H1 (cell line): Measurements from ENCODE around the gene UPK2. TPM values are rescaled to one million over a fixed set of nuclear protein-coding genes. Genes with fewer than 3 reads are reported as not detected.

Experiments
- CTCF ChIA-PET: fragments of 300-600 bp; sonication (Branson Sonifier 250); formaldehyde crosslinking; loops from one replicate; lab custom pipeline; 2021; ENCODE audit not compliant: partially characterized antibody; lab: Charles Lee
- POLR2A ChIA-PET: fragments of 300-600 bp; sonication (Branson Sonifier 250); formaldehyde crosslinking; loops from one replicate; lab custom pipeline; 2021; ENCODE audit warnings: inconsistent platforms; ENCODE audit not compliant: partially characterized antibody; lab: Charles Lee
- DNase-seq, 2 experiments: peaks; one replicate each; pipeline versions ENCODE4 v3.0.0 to v3.0.0-alpha.2; 2010 to 2022; ENCODE audit warnings: low spot score in 2 of 2, low read depth in 1 of 2, mixed read lengths in 1 of 2
- FAIRE-seq: peaks from 2 replicates; lab custom pipeline; 2011; peaks lifted over from hg19 to GRCh38; lab: Jason Lieb, UNC
- H2AFZ ChIP-seq: 2 replicates; pipeline ENCODE4 v1.8.1; 2012; ENCODE audit warnings: low read length, inconsistent platforms
- H2AK5ac ChIP-seq: 2 replicates; pipeline ENCODE4 v1.6.1; 2013; ENCODE audit warnings: low read depth, low read length
- H2BK120ac ChIP-seq: replicated peaks from 2 replicates; pipeline ENCODE3; 2013; ENCODE audit warnings: low read depth, low read length, inconsistent platforms
- H2BK12ac ChIP-seq: 2 replicates; pipeline ENCODE4 v1.6.1; 2013; ENCODE audit warnings: low read depth, low read length
- H2BK15ac ChIP-seq: 2 replicates; pipeline ENCODE4 v1.6.1; 2013; ENCODE audit warnings: low read length
- H2BK20ac ChIP-seq: 2 replicates; pipeline ENCODE4 v1.6.1; 2013; ENCODE audit warnings: low read length
- H2BK5ac ChIP-seq: 2 replicates; pipeline ENCODE4 v1.6.1; 2013; ENCODE audit warnings: low read depth, low read length
- H3K14ac ChIP-seq: 2 replicates; pipeline ENCODE4 v1.6.1; 2013; ENCODE audit warnings: inconsistent platforms; ENCODE audit not compliant: insufficient read length
- H3K18ac ChIP-seq: 2 replicates; pipeline ENCODE4 v1.6.1; 2013; ENCODE audit warnings: low read length; ENCODE audit errors: extremely low read depth
- H3K23ac ChIP-seq: 2 replicates; pipeline ENCODE4 v1.6.1; 2013; ENCODE audit warnings: inconsistent platforms; ENCODE audit not compliant: insufficient read length
- H3K23me2 ChIP-seq: 2 replicates; pipeline ENCODE4 v1.6.1; 2013; ENCODE audit warnings: low read depth, low read length
- H3K27ac ChIP-seq: 2 replicates; pipeline ENCODE4 v1.6.1; 2011; ENCODE audit warnings: low read depth, low read length, inconsistent platforms
- H3K27me3 ChIP-seq, 4 experiments: replicated peaks in 1 of 4; 1 replicate in 1 of 4; 2 replicates in 3 of 4; pipeline versions ENCODE4 v1.6.1 to v1.8.1; 2011 to 2013; ENCODE audit warnings: low read length in 3 of 4, mild to moderate bottlenecking in 3 of 4, inconsistent platforms in 2 of 4, mixed read lengths in 2 of 4, moderate library complexity in 1 of 4; ENCODE audit not compliant: control insufficient read depth in 3 of 4, insufficient read depth in 3 of 4; ENCODE audit errors: extremely low read depth in 1 of 4
- H3K36me3 ChIP-seq, 4 experiments: 2 replicates each; pipeline versions ENCODE4 v1.6.1 to v1.8.1; 2011 to 2013; ENCODE audit warnings: mild to moderate bottlenecking in 4 of 4, low read length in 3 of 4, moderate library complexity in 2 of 4, control low read depth in 1 of 4, inconsistent platforms in 1 of 4; ENCODE audit not compliant: insufficient read depth in 4 of 4, control insufficient read depth in 2 of 4
- H3K4ac ChIP-seq: replicated peaks from 2 replicates; pipeline ENCODE3; 2013; ENCODE audit warnings: low read length, low read depth, mixed read lengths, inconsistent platforms; ENCODE audit not compliant: insufficient read length
- H3K4me1 ChIP-seq, 4 experiments: replicated peaks in 1 of 4; 1 replicate in 1 of 4; 2 replicates in 3 of 4; pipeline versions ENCODE4 v1.6.1 to v1.8.1; 2011 to 2013; ENCODE audit warnings: low read length in 3 of 4, inconsistent platforms in 2 of 4, mixed read lengths in 1 of 4; ENCODE audit not compliant: insufficient read depth in 4 of 4, control insufficient read depth in 3 of 4
- H3K4me2 ChIP-seq, 2 experiments: 2 replicates each; pipeline versions ENCODE4 v1.6.1 to v1.8.1; 2011 to 2013; ENCODE audit warnings: low read depth in 2 of 2, low read length in 2 of 2, control low read depth in 1 of 2, inconsistent platforms in 1 of 2, mild to moderate bottlenecking in 1 of 2; ENCODE audit not compliant: insufficient read depth in 1 of 2
- H3K4me3 ChIP-seq, 4 experiments: fragments of 200-600, 300-600 bp in 1 of 4; sonication (generic), shearing (Covaris generic), sonication (Bioruptor Twin) in 1 of 4; 2 replicates each; pipeline versions ENCODE4 v1.5.1 to v1.8.1; 2011 to 2016; ENCODE audit warnings: low read length in 4 of 4, low read depth in 3 of 4, control low read depth in 2 of 4, inconsistent platforms in 2 of 4, mild to moderate bottlenecking in 2 of 4, mixed read lengths in 1 of 4, moderate library complexity in 1 of 4; ENCODE audit not compliant: insufficient read depth in 2 of 4; ENCODE audit errors: extremely low read depth in 1 of 4
- H3K56ac ChIP-seq: replicated peaks from 2 replicates; pipeline ENCODE3; 2013; ENCODE audit warnings: low read depth, mild to moderate bottlenecking, mixed read lengths, low read length, inconsistent platforms; ENCODE audit not compliant: insufficient read length
- H3K79me1 ChIP-seq: 2 replicates; pipeline ENCODE4 v1.6.1; 2013; ENCODE audit warnings: low read depth, low read length, control low read depth
- H3K79me2 ChIP-seq, 2 experiments: 2 replicates each; pipeline versions ENCODE4 v1.6.1 to v1.8.1; 2012 to 2013; ENCODE audit warnings: low read length in 2 of 2, mild to moderate bottlenecking in 2 of 2, inconsistent platforms in 1 of 2; ENCODE audit not compliant: insufficient read depth in 2 of 2, control insufficient read depth in 1 of 2
- H3K9ac ChIP-seq, 4 experiments: replicated peaks in 1 of 4; 1 replicate in 1 of 4; 2 replicates in 3 of 4; pipeline versions ENCODE4 v1.6.1 to v1.8.1; 2011 to 2013; ENCODE audit warnings: low read depth in 3 of 4, low read length in 3 of 4, control low read depth in 2 of 4, mild to moderate bottlenecking in 2 of 4, moderate library complexity in 2 of 4, inconsistent platforms in 1 of 4; ENCODE audit errors: extremely low read depth in 1 of 4
- H3K9me3 ChIP-seq, 2 experiments: 2 replicates each; pipeline versions ENCODE4 v1.6.1 to v1.8.1; 2012 to 2013; ENCODE audit warnings: mild to moderate bottlenecking in 2 of 2, moderate library complexity in 2 of 2, control low read depth in 1 of 2, inconsistent platforms in 1 of 2, low read depth in 1 of 2, low read length in 1 of 2, mixed read lengths in 1 of 2; ENCODE audit not compliant: insufficient read depth in 2 of 2
- H4K20me1 ChIP-seq, 2 experiments: replicated peaks in 1 of 2; 2 replicates each; pipeline versions ENCODE3 to v1.8.1; 2011 to 2013; ENCODE audit warnings: inconsistent platforms in 2 of 2, low read length in 2 of 2, mild to moderate bottlenecking in 1 of 2; ENCODE audit not compliant: insufficient read depth in 2 of 2, control insufficient read depth in 1 of 2
- H4K5ac ChIP-seq: 2 replicates; pipeline ENCODE4 v1.6.1; 2013; ENCODE audit warnings: low read length, low read depth, mixed read lengths, inconsistent platforms; ENCODE audit not compliant: insufficient read length
- H4K8ac ChIP-seq: 2 replicates; pipeline ENCODE4 v1.8.0; 2013; ENCODE audit warnings: mild to moderate bottlenecking, moderate library complexity, low read length, inconsistent platforms; ENCODE audit not compliant: insufficient read depth; ENCODE audit errors: extremely low read depth
- H4K91ac ChIP-seq: replicated peaks from 2 replicates; pipeline ENCODE3; 2013; ENCODE audit warnings: low read length, mixed read lengths, inconsistent platforms; ENCODE audit not compliant: insufficient read length
- ATF2 ChIP-seq: IDR thresholded peaks from 2 replicates; pipeline ENCODE4 v1.6.1; 2012; ENCODE audit warnings: low read length, inconsistent platforms
- FOSL1 ChIP-seq: IDR thresholded peaks from 2 replicates; pipeline ENCODE4 v1.6.1; 2011; ENCODE audit warnings: mild to moderate bottlenecking, low read depth, low read length, moderate library complexity; ENCODE audit not compliant: insufficient read depth
- JUN ChIP-seq: IDR thresholded peaks from 2 replicates; pipeline ENCODE4 v1.6.1; 2011; ENCODE audit warnings: low read depth, mild to moderate bottlenecking, improper control_type of control experiment, low read length
- KDM4A ChIP-seq: IDR thresholded peaks from one replicate; pipeline ENCODE4 v1.7.1; 2012; ENCODE audit warnings: low read depth, mild to moderate bottlenecking, moderate library complexity, low read length, inconsistent platforms; ENCODE audit not compliant: severe bottlenecking
- MAFK ChIP-seq: IDR thresholded peaks from 2 replicates; pipeline ENCODE4 v1.6.1; 2012; ENCODE audit warnings: low read depth, mild to moderate bottlenecking, improper control_type of control experiment, low read length
- NANOG ChIP-seq: IDR thresholded peaks from 2 replicates; pipeline ENCODE4 v1.6.1; 2011; ENCODE audit warnings: low read length, low read depth, mild to moderate bottlenecking, inconsistent platforms; ENCODE audit not compliant: insufficient read depth, poor library complexity, severe bottlenecking
- NRF1 ChIP-seq: IDR thresholded peaks from 2 replicates; pipeline ENCODE4 v1.6.1; 2011; ENCODE audit warnings: mild to moderate bottlenecking, low read depth, low read length, improper control_type of control experiment
- SUZ12 ChIP-seq: fragments of 200-600 bp; sonication (generic); IDR thresholded peaks from 2 replicates; pipeline ENCODE4 v1.6.1; 2012; ENCODE audit warnings: mild to moderate bottlenecking, inconsistent platforms, low read length, moderate library complexity, mixed read lengths
- TAF1 ChIP-seq: IDR thresholded peaks from 2 replicates; pipeline ENCODE4 v1.6.1; 2011; ENCODE audit warnings: mild to moderate bottlenecking, low read depth, low read length
- WGBS, 2 experiments: shearing (Covaris generic) in 1 of 2; methylation state at CpG; one replicate each; pipeline versions ENCODE4 v1.1.6 to v1.1.7; 2013 to 2015; ENCODE audit warnings: low lambda C conversion rate in 2 of 2, mixed read lengths in 2 of 2, inconsistent platforms in 1 of 2, low coverage in 1 of 2, missing lambda C conversion rate in 1 of 2; ENCODE audit not compliant: insufficient replicate concordance in 2 of 2, insufficient coverage in 1 of 2, insufficient read length in 1 of 2; ENCODE audit errors: extremely low coverage in 1 of 2, missing lambda C conversion rate in 1 of 2; 5-methylcytosine and 5-hydroxymethylcytosine counted together
- polyA plus RNA-seq, 7 experiments: library from polyadenylated mRNA; depleted of rRNA in 3 of 7; stranded (reverse) in 5 of 7; unstranded in 2 of 7; fragments of >200 nt in 5 of 7; fragments of 200-250 nt in 2 of 7; gene quantifications; 1 replicate in 5 of 7; 2 replicates in 1 of 7; 4 replicates in 1 of 7; pipeline versions ENCODE4 v1.2.1 to v1.2.3, GENCODE V29; 2011 to 2013; ENCODE audit warnings: missing spikeins in 2 of 7, mixed read lengths in 2 of 7
- total RNA-seq: library from RNA; stranded (reverse); fragmentation: NEBNext Ultra II Directional; extraction: Animal tissue kit (Norgen Biotek cat#: 25700); gene quantifications from 2 replicates; pipeline ENCODE4 v1.2.1, GENCODE V29; 2021

The UPK2 gene
- total and polyA plus RNA-seq, 2 of the 8 experiments (the other 6 are each of a cell fraction or from before 2014, with no cell fraction given): 0.76 TPM; not detected in 1

- DNase-seq: peak in 1 of 2 experiments; percentile 79
- ChIA-PET POLR2A (interaction anchor here (0.6 to 10.7 kb wide), 9 partner anchors 11 to 146 kb away, joined by 3 to 101 read pairs (median 6); partner anchors contain the start of genes CENATAC, DDX6 and HYOU1), CTCF (interaction anchor here (1.3 to 3.1 kb wide), 3 partner anchors 9 to 119 kb away, joined by 3 to 15 read pairs (median 5); partner anchors contain the start of gene DDX6)
- peaks cover 9 to 67% (median 55%) of the 10 kb centered on the region in 4 experiments for H3K4me1 ChIP-seq
- peak overlapping the region; percentile 47 to 61 (median 58) for H3K4me3 ChIP-seq
- H3K4ac ChIP-seq: peak overlapping the region; percentile 88
- peaks cover 2 to 11% (median 9%) of the 10 kb centered on the region in 4 experiments; a peak in 5 of 8 replicates for H3K36me3 ChIP-seq
- H3K56ac ChIP-seq: peak overlapping the region; percentile 36
- no peaks in the 10 kb centered on the region for H3K9me3 ChIP-seq
- peak overlapping the region; percentile 5; the same call in 1 of the 2 replicates for H2AK5ac ChIP-seq
- peak overlapping the region; percentile 86 to 92 for H3K4me2 ChIP-seq
- no peak for FAIRE-seq
- 0 out of 2 replicates have a peak overlapping the region, but pooled peaks have one; percentile 88 for H2BK15ac ChIP-seq
- WGBS, 2 experiments: 3% methylated on average over 44 of the region's 67 CpGs; no CpG with 5 or more reads in 1 of the 2 experiments
- H2AFZ ChIP-seq: no peak overlapping the region
- peaks cover 12% of the 10 kb centered on the region for H3K79me1 ChIP-seq
- peak overlapping the region; percentile 87 for H3K27ac ChIP-seq
- H3K18ac ChIP-seq: peak overlapping the region; percentile 98
- H3K79me2 ChIP-seq: peaks cover 4 to 71% of the 10 kb centered on the region in 2 experiments
- no peak overlapping the region for H3K23ac ChIP-seq
- H3K9ac ChIP-seq: peak overlapping the region in 2 of 4 experiments; percentile 69 to 75; a peak in 5 of 7 replicates
- H2BK12ac ChIP-seq: peak overlapping the region; percentile 68
- H2BK5ac ChIP-seq: peak overlapping the region; percentile 100
- peak overlapping the region; percentile 80 for H4K8ac ChIP-seq
- H3K23me2 ChIP-seq: peaks cover 19% of the 10 kb centered on the region
- H2BK120ac ChIP-seq: peak overlapping the region; percentile 37
- peak overlapping the region; percentile 85 for H4K5ac ChIP-seq
- no peaks in the 10 kb centered on the region for H3K27me3 ChIP-seq
- peak overlapping the region; percentile 100 for H4K91ac ChIP-seq
- 0 out of 2 replicates have a peak overlapping the region, but pooled peaks have one; percentile 61 for H2BK20ac ChIP-seq
- no peak overlapping the region for H3K14ac ChIP-seq
- peaks cover 2 to 14% of the 10 kb centered on the region in 2 experiments for H4K20me1 ChIP-seq
- no peak for TF ChIP-seq NANOG
- no peak for TF ChIP-seq SUZ12
- peak; percentile 5 for TF ChIP-seq KDM4A
- no peak for TF ChIP-seq NRF1
- no peak for TF ChIP-seq FOSL1
- TF ChIP-seq ATF2: no peak
- TF ChIP-seq JUN: no peak
- TF ChIP-seq MAFK: no peak
- peak; percentile 38 for TF ChIP-seq TAF1
These were observed 45.6 kb upstream of the UPK2 start for GRCh38 chr11:118910309-118911112.
